Measurements from ENCODE around the gene PLA2G4B.

Gene PLA2G4B

GRCh38 chr15:41872166-41872747, 33.6 kb downstream of the PLA2G4B start:
- no peak for DNase-seq

DNA sequence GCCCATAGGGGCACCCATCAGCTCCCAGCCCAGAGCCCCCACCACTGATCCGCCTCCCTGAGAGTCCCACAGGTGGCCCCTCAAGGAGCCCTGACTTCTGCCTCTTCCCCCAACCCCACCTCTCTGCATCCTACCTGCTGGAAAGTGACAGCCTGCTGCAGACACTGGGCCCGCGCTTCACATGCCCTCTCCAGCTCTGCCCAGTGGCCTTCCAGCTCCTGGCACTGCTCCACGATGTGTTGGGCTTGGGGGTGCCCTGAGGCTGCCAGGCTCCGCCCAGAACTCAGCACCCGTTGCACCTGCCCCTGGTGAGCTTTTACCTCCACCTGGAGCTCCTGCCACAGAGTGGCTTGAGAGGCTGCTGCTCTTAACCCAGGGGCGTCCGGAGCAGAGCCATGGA, 35.1 kb downstream of the PLA2G4B start:
- no peak for DNase-seq

DNA sequence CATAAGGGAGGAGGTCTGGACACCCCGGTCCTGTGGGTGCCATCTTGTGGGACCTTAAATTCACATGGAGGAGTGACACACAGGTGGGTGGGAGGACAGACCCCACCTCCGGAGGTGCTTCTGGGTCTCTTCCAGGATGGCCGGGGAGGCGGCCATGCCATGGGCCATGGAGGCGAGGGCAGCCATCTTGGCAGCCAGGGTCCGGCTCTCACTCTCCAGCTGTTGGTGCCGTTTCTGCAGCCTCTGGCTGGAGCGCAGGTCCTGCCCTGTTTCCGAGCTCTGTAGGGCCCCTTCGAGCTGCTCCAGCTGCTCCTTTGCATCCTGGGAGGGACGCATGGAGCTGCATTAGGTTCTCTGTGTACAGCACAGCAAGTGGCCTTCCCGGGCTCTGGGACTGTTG, 36.1 kb downstream of the PLA2G4B start:
- DNase-seq, result no peak

GRCh38 chr15:41876007-41876406, 37.4 kb downstream of the PLA2G4B start:
- no peak for DNase-seq

DNA sequence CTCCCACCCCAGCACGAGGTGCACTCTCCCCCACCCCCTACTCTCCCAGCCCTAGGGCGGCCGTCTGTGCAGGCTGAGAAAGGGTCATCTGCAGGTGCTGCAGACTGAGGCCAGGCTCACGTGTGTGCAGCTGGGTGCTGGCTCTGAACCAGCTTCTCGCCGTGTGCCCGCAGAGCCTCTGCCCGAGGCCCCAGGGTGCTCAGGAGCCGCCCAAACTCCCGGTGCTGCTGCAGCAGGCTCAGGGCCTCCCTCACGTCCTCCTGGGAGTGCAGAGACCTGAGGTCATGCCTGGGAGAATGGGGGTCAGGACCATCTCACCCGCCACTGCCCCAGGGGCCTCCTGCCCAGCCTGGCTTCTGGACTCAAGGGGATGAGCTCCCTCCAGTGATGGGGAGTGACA, 38.0 kb downstream of the PLA2G4B start:
- no peak for DNase-seq

DNA sequence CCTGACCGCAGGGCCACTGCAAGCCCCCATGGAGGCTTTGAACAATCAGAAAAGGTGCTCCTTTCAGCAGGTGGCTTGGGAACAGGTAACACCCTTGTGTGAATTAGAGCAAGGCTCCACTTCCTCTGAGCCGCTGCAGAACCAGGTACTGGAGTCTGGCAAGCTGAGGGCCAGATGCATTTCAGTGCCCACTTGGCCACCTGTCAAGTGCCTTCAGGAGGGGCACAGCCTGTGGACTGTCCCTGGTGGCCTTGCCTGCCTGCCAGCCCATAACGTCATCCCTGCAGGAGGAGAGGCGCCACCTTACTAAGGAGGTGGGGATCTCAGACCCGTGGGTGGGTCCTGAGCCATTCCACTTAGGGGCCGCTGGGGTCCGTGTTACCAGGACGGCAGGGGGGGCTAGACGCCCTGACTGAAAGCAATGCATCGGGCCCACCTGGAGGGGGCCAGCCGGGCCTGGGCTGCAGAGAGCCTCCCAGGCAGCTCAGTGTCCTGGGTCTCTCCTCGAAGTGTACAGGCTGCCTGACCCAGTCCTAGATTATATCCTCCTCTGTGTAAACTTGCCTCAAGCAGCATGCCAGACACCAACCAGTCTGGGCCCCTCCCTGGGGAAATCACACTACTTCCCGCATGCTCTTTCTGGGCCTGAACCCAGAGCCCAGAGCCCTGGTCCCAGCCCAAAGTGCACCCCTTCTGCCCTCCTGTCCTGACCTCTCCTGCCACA, 39.1 kb downstream of the PLA2G4B start:
- DNase-seq, result no peak

GRCh38 chr15:41878355-41878699, 39.7 kb downstream of the PLA2G4B start:
- no peak for DNase-seq

- DNase-seq, result no peak
Observed at GRCh38 chr15:41879321-41879845, 40.7 kb downstream of the PLA2G4B start.

DNA sequence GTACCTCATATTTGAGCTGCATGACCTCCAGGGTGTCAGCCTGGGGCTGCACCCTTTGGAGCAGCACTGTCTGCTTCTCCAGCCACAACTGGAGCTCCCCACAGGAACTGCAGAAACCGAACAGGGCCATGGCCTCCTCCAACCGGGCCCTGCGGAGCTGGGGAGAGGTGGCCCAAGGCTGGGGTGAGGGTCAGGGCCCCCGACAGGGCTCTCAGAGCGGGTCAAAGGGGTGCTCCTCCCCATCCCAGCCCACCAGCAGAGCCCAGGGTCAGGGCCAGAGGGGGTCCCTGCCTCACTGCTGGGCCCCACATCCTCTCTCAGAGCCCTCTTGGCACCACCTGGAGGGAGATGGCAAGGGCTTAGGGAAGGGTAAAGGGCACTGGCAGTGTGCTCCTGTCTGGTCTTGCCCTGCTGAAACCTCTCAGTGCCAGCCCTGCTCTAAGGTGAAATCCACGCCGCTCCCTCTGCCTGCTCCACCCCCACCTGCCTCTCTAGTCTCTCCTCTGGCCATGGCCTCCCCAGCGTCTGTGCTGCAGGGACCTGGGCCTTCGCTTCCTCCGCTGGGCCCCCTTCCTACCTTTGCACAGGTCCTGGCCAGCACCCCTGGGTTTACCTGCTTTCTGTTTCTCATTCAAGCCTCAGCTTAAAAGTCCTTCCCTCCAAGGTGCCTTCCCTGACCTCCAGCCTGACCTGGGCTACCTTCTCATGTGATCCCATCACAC, 41.7 kb downstream of the PLA2G4B start:
- DNase-seq, result no peak

DNA sequence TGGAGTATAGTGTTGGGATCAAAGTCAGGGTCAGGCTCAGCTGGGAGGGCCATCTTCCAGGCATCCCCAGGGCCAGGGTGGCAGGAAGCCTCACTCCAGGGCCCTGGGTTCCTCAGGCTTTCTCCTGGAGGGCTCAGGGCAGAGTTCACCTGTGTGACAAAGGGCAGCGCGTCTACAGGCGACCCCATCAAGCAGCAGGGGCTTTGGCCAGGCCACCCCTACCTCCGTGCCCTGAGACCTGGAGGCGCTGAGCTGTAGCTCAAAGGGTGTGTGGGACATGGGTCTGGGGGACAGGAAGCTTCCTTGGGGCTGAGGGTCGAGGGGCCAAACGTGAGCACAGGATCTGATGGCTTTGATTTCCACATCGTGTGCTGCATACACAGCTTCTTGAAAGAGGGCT, 42.4 kb downstream of the PLA2G4B start:
- no peak for DNase-seq

GRCh38 chr15:41881550-41881919, 42.9 kb downstream of the PLA2G4B start:
- DNase-seq, result no peak

- DNase-seq, result no peak
Observed at GRCh38 chr15:41881920-41882688, 43.5 kb downstream of the PLA2G4B start.

- DNase-seq, result no peak
Observed at GRCh38 chr15:41882689-41883483, 44.2 kb downstream of the PLA2G4B start.

GRCh38 chr15:41883484-41883825, 44.8 kb downstream of the PLA2G4B start:
- DNase-seq, result no peak

DNA sequence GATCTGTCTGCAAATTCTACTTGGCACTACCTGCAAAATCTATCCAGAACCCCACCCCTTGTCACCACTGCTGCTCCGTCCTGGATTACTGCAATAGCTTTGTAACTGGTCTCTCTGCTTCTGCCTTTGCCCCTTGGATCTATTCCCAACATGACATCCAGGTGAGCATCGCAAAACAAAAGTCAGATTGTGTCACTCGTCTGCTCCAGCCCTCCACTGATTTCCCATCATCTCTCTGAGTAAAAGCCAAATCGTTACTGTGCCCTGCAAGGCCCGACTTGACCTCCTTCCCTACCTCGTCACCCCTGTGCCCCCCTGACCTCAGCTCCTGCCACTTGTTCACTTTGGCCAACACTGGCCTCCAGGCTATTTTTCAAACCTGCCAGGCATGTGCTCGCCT, 45.8 kb downstream of the PLA2G4B start:
- DNase-seq, result no peak

GRCh38 chr15:41885321-41885720, 46.7 kb downstream of the PLA2G4B start:
- no peak for DNase-seq

DNA sequence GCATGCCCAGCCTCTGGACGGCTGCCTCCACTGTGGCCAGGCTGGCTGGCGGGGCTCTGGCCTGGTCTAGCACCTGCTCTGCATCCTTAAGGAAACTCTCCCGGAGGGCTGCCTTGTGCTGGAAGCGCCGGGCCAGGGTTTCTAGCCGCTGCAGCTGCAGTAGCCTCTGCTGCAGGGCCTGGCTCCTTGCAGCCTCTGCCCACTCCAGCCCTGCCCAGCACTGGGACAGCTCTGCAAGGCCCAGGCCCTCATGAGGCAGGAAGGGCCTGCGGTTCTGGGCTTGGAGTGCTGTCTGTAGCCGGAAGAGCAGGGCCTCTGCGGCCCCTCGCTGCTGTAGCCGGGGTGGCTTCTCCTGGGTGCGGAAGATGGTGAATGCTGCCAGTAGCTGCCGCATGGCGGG, 47.2 kb downstream of the PLA2G4B start:
- no peak for DNase-seq

GRCh38 chr15:41886741-41887140, 48.1 kb downstream of the PLA2G4B start:
- no peak for DNase-seq

DNA sequence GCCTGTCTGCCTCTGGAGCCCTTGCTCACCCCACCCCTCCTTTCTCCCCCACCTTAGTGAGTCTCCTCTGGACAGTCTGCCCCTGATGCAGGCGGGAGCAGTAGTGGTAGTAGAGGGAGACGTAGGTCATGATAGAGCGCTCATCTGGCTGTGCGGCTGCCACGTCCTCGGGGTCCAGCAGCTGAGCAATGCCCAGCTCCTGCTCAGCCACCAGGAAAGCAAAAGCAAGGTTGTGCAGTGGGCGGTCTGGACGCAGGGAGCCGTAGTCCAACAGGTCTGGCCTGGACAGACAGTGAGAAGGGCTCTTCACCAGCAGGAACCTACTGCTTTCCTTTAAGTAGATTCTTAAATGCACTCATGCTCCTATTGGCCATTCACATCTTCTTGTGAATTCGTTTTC, 48.5 kb downstream of the PLA2G4B start:
- DNase-seq, result no peak

GRCh38 chr15:41887893-41888292, 49.2 kb downstream of the PLA2G4B start:
- no peak for DNase-seq

- no peak for DNase-seq
Observed at GRCh38 chr15:41888662-41889253, 50.1 kb downstream of the PLA2G4B start.

DNA sequence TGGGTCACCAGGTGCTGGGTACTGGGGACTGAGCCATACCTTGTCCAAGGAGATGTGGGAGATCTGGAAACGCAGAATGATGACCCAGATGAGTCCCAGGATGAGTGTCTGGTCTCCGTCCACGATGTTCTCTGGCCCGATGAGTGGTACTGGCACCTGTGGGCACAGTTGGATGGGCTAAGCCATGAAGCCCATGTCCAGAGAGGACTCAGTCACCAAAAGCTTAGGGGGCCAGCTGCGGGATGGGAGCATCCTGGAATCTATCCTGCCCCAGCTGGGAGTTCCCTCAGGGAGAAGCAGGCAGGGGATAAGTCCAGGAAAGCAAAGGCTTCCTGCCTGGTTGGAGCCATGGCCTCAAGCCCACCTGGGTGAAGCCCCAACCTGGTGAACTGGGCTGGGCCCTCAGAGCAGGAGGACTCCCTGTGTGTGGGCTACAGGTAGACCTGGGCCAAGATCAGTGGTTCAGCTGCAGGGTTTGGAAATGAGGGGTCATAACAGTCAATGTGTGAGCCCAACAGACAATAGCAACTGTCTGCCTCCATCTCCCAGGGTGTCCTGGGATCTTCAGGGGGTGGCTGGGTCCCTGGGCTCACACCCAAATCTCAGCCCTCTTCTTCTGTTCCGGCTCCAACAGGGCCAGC, 51.5 kb downstream of the PLA2G4B start:
- DNase-seq, result no peak

All from activated CD8-positive, alpha-beta memory T cell treated with anti-CD3 and anti-CD28 coated beads for 24 hours (primary cell).